HG03060 (cell line): Measurements from ENCODE around the gene EHMT1.

Experiments used
- ATAC-seq: cut with Tn5 transposase; IDR thresholded peaks from one replicate; pipeline ENCODE4 v1.9.1; 2021; ENCODE audit warnings: low read depth, moderate number of reproducible peaks; ENCODE audit not compliant: unreplicated experiment

The EHMT1 gene

DNA sequence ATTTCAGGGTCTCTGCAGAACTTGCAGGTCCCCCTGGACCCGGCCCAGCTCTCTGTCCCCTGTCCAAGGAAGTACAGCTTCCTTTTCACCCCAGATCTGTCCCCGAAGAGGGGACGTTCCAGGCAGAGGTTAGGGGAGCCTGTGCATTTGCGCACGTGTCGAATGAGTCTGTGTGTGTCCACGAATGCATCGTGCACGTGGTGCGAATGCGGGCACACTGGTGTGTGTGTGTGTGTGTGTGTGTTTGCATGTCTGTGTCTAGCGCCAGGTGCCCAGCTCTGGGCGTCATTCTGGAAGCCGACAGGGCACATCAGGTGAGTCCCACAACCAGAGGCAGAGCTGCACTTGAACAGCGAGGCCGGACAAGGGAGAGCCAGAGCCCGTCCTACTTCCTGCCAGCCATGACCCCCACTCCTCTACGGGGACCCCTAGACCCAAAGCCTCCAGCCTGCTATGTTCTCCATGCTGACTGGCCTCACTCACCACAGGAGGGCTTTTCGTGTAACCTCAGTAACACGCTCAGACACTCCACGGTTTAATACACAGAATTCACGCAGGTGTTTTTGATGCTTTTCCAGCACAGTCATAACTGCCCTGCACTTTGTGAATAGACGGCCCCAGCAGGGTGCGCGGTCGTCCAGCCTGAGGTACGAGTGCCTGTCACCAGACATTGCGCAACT is 217.5 kb downstream of the EHMT1 start:
- no peak for ATAC-seq

DNA sequence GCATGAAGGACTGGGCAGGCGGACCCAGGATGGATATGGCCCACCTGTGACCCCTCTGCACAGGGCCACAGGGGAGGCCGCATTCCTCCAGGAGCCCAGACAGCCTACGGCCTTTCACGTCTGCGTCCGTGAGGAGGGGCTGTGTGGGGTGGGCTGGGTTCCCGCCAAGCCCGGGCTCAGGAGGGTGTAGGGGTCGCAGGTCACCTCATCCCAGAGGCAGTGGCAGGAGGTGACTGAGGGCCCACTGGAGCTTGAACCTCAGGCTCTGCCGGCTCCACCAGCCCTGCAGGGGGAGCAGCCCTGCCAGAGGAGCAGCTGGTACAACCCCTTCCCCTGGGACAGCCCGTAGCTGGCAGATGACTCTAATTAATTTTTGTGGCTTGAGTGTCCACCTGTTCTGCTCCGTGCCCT is 218.0 kb downstream of the EHMT1 start:
- no peak for ATAC-seq

DNA sequence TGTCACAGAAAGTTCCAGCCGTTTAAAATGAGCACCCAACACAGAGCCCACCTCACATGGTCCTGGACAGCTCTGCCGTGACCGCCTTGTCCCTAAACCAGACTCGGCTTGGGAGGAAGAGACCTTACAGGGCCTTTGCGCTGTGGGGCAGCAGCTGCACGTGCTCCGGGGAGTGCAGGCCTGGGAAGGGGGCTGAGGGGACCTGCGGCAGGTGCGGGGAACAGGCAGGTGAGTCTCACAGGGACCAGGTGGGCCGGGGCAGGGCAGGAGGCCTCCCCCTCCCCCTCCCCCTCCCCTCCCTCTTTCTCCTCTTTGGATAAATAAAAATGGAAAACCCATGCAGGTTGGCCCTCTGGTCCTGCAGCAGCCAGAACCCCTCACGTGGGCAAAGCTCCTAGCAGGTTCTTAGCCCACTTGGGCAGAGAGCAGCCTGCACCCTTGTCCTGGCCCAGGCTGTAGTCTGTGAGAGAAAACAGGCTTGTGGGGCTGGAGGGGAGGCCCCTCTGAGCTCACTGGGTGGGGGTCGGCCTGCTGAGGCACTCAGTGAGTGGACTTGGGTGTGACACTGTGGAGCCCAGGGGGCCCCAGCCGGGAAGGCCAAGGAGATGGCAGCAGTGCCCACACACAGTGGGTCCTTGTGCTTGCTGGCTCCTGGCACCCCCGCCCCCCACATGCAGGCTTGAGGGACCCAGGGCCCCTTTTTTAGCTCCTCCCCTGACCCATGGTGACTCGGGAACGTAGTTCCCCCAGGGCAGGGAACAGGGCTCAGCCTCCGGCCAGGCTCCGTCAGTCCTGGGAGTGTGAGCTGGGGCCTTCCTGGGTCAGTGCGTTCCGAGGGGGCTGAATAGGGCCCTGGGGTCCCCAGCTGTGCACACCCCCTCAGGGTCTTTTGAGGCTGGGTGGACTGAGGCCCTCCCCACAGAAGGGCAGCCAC is 218.8 kb downstream of the EHMT1 start:
- no peak for ATAC-seq

DNA sequence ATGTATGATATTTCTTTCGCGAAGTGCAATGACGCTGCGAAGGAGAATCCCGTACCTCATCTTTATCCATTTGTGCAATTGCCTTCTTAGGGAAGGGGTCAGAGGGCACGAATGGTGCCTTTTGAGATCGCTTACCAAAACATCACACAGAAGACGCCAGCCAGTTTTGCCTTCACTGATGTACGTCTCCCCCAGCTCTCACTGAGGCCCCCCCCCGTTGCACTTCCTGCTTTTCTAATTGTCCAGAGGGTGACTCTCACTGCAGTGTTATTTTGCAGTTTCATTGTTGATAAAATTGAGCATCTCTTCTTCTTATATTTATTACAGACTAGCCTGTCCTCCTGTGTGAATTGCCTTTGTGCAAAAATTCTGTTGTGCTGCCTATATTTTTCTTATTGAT is 219.8 kb downstream of the EHMT1 start:
- ATAC-seq = no peak

DNA sequence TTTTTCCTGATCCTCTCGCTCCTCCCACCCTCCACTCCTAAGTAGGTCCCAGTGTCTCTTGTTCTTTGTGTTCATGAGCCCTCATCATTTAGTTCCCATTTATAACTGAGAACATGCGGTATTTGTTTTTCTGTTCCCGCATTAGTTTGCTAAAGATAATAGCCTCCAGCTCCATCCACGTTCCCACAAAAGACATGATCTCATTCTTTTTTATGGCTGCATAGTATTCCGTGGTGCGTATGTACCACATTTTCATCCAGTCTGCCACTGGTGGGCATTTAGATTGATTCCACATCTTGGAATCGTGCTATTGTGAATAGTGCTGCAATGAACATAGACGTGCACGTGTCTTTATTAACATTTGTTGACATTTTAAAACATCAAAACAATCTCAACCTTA is 224.6 kb downstream of the EHMT1 start:
- ATAC-seq = no peak

DNA sequence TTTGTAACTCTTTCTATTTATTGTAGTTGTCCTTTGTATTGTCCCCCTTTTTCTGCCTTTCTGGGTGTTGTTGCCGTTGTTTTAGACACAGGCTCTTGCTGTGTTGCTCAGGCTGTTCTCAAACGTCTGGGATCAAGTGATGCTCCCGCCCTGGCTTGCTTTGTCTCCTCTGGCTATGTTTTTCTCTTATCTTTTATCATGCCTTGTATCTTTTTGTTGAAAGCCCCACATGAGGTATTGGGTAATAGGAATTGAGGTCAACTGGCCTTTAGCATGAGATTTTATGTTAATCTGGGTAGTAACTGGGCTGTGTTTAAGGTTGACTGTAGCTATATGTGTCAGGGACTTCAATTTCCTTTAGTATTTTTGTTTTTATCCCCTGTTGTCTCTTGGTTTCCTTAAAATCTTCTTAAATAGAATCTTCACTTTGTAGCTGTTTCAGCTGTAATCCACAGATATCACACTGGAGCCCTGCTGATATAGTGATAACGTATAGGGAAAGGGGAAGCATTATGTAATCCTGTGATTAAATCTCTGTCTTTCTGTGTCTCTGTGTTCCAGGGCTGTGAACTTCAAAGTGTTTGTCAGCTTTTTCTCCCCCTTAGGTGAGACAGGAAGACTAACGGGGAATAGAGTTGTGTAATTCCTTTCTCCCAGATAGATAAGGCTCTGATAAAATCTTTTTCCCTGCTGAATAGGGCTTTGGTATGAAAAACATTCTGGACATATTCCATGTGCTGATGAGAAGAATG is 232.9 kb downstream of the EHMT1 start:
- no peak for ATAC-seq

DNA sequence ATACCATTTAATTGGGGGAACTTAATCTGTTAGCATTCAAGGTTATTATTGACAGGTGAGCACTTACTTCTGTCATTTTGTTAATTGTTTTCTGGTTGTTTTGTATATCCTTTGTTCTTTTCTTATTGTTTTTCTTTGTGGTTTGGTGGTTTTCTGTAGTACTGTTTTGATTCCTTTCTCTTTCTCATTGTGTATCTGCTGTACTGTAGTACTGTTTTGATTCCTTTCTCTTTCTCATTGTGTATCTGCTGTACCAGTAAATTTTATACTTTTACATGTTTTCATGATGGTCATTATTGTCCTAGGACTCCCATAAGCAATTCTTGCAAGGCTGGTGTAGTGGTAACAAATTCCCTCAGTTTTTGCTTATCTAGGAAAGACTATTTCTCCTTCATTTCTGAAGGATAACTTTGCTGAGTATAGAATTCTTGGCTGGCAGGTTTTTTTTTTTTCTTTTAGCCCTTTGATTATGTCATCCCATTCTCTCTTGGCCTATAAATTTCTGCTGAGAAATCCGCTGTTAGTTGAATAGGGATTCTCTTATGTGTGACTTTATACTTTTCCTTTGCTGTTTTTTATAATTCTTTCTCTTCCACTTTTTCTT is 234.7 kb downstream of the EHMT1 start:
- no peak for ATAC-seq

DNA sequence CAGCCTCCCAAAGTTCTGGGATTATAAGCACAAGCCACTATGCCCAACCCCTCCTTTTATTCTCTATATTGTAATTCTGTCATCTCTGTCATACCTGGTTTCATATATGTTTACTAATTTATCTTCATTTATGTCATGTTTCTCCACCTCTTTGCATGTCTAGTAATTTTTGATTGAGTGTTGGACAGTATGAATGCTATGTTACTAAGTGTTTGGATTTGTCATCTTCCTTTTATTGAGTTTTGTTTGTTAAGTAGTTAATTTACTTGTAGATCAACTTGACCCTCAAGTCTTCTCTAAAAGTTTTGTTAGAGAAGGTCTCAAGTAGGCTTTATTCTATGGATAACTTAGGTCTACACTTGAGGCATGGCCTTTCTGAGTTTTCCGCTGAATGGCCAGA is 241.6 kb downstream of the EHMT1 start:
- no peak for ATAC-seq

DNA sequence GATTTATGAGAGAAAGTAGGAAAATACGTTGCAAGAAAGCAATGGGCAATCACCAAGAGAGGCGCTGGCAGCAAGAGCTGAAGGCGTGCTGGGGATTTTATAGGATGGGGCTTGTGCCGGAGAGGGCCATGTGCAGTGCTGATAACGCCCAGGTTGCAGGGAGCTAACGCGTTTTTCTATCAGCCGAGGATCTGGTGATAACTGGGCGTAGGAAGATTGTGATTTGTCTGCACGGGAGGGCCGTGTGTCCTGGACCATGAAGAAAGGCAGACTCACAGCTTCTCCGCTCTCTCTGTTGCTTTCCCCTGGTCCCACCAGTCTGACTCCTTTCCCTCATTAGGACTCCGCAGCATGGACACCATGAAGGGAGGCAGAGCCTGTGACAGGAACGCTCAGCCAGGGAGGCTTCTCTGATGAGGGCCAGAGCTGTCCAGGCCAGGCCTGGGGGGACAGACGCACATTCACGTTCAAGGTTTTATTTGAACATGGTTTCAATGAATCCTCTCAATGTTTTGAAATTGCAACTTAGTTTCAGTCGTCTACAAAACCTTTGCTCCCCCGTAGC is 246.9 kb downstream of the EHMT1 start:
- no peak for ATAC-seq

DNA sequence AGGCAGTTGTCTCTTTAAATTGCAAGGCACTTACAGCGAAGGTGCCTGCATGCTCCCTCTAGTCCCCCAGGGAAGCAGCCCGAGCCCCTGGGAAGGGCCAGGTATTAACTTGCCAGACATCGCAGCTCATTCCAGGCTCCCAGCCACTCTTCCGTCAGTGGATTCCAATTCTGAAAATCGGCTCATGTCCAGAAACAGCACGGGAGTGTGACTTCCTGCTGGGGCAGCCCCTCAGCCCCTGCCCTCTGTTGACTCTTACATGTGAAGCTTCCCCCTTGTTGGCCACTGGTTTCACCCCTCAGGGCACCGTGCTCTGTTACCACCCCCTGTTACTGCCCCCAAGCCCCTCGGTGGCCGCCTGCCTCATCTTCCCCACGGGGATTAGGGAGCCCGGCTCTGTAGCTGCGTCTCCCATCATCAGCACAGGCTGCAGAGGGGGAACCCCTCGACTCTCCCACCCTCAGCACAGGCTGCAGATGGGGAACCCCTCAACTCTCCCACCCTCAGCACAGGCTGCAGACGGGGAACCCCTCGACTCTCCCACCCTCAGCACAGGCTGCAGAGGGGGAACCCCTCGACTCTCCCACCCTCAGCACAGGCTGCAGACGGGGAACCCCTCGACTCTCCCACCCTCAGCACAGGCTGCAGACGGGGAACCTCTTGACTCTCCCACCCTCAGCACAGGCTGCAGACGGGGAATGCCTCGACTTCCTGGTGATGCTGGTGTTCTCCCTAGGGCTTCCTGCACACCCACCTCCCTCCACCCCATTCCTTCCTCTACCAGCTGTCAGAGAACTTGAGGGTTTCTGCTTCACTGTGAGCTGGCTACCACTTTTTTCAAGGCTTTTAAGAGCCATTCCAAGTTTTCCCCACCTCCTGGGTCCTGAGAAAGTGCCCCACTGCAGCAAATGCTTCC is 247.7 kb downstream of the EHMT1 start:
- ATAC-seq = no peak

DNA sequence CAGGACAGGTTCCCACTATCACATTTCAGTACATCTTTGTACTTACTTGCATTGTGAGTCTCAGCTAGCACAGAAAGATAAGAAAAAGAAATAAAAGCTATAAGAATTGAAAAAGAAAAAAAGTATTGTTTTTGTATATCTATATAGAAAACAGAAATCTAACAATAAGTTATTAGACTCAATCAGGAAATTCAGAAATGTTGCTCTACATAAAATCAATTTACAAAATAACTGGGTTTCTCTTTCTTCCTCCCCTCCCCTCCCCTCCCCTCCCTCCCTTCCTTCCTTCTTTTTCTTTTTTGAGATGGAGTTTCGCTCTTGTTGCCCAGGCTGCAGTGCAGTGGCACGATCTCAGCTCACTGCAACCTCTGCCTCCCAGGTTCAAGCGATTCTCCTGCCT is 251.6 kb downstream of the EHMT1 start:
- no peak for ATAC-seq

DNA sequence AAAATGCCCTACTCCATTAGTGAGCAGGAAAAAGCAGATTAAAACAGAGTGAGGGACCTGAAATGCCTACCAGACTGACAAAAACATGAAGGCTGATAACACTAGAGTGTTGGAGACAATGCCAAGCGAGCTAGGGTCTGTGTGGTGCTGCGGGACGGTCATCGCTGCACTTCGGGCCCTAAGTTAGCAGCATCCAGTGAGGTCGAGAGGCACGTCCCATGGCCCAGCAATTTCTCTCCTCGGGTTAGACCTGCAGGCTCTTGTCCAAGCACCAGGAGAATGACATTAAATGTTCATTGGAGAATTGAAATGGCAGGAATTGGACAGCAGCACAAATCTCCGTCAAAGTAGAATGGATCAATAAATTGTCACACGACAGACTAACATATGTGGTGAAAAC is 253.5 kb downstream of the EHMT1 start:
- ATAC-seq = no peak

DNA sequence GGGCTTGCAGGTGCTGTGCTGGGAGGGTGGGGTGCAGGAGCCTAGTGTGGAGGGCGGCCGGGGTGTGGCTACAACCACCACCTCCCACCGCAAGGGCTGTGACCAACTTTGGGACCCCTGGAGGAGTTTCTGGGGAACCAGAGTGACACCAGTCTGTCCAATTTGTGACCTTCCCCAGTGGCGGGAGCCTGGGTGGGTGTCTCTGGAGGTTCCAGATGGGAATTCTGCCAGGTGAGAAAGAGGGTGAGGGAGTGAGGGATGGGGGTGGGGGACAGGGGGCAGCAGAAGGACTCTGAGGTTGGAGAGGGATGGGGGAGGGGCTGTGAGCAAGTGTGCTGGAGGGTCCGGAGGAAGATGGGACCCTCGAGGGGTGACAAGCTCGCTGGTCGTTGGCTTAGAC is 254.6 kb downstream of the EHMT1 start:
- ATAC-seq = no peak

DNA sequence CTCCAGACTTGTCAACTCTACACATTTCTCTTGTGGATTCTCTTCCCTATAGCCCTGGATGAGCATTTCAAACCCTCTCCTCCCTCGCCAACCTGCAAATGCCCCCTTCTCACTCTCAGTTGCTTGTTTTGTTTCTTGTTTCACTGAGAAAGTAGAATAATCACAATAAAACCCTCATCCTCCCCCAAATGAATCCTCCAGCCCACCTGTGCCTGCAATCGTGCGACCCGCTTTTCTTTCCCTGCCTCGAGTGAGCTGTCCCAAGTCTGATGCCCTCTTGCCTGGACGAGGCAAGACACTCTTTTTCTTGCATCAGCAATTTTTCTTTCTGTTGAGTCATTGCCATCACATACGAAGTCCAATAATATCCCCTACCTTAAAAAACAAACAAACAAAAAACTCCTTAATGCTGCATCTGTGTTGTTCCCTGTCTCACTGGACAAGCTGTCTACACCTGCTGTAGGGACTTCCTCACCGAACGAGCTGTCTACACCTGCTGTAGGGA is 255.1 kb downstream of the EHMT1 start:
- ATAC-seq = no peak

DNA sequence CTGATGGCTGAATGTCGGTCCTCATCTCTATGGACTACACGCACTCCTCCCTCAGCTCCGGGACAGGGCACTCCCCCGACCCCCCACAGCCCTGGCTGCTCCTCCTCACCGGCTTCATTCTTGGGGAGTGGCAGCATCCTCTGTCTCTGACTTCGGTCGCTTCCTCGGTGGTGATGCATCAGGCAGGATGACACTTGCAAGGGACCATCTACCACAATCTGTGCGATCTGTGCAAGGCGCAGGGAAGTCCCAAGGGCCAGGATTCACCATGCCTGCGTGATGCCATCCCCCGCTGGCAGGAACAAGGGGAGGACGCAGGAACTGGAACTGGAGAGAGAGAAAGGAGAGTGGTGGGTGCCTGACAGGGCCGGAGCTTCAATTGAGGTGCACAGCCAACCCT is 256.5 kb downstream of the EHMT1 start:
- no peak for ATAC-seq

DNA sequence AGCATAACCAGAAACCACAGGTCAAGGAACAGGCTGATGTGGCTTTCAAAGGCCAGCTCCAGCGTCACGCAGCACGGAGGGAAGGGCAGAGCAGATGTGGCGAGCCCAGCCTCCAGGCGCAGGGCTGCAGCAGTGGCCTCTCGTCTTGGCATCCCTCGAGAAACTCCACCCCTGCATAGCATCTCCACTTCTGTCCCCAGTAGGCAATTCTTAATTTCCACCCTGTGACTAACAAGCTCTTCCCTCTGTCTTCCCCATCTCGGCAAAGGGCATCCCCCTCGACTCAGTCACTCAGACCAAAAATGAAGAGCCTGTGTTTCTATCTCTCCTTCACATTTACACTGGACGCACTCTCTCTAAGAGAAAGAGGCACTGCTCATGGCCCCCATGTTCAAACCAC is 257.0 kb downstream of the EHMT1 start:
- no peak for ATAC-seq

DNA sequence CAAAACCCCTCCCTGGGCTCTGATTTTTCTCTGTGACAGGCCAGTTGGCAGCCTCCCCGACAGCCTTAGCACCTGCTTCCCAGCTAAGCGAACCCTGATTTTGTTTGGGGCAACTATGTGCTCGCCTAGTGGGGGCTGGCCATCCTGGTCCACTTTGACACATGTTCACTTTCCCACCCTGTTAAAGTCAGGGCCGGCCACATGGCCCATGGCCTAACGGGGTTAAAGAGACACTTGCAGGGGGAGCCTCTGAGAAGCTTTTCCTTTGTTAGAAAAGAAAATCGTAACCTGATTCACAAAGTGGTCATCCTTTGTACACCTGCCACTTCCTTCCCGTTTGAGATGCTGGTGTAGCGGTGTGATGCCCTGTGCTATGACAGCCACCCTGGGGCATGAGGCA is 257.5 kb downstream of the EHMT1 start:
- no peak for ATAC-seq

DNA sequence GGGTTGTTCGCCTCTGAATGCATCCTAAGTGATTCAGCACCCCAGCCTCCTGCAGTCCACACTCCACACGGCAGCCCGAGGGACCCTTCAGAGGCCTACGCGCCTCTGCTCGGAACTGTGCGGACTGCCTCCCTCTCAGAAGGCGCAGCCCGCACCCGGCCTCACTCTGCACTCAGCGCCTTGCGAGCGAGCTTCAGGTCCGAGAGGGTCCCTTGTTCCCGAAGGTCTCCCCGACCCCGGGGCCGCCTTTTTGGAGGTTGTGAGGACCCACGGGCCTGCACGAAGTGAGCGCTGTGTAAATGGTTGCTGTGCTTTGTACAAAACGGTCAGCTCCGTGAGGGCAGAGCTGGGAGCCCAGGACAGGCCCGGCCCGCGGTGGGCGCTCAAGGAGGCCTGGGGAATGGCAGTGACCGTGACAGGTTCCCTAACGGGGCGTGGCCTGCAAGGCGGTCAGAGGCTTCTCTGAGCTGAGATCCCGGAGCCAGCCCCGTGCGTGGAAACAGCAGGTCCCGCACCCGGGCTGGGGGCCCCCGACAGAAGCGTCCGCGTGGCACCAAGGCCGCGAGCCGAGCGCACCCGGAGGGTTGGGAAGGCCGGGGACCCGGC is 258.1 kb downstream of the EHMT1 start:
- no peak for ATAC-seq
